ENCODE data around the gene LRP1-AS.

The LRP1-AS gene

GRCh38 chr12:57180321-57180989 is 33.0 kb upstream of the LRP1-AS start:
- no peak for DNase-seq (ENCODE audit: low read depth)

GRCh38 chr12:57179331-57180086 is 32.1 kb upstream of the LRP1-AS start:
- DNase-seq (ENCODE audit: low read depth), result no peak

GRCh38 chr12:57178213-57178612 is 30.8 kb upstream of the LRP1-AS start:
- no peak for DNase-seq (ENCODE audit: low read depth)

- no peak for DNase-seq (ENCODE audit: low read depth)
Measured at GRCh38 chr12:57177354-57177753, 29.9 kb upstream of the LRP1-AS start.

- no peak for DNase-seq (ENCODE audit: low read depth)
Measured at GRCh38 chr12:57176846-57177245, 29.4 kb upstream of the LRP1-AS start.

- DNase-seq (ENCODE audit: low read depth), result no peak
Measured at GRCh38 chr12:57176139-57176477, 28.7 kb upstream of the LRP1-AS start.

- peak; percentile 9 for DNase-seq (ENCODE audit: low read depth)
Measured at GRCh38 chr12:57175428-57176138, 28.2 kb upstream of the LRP1-AS start.

- DNase-seq (ENCODE audit: low read depth), result no peak
Measured at GRCh38 chr12:57173683-57174082, 26.3 kb upstream of the LRP1-AS start.

- peak; percentile 7 for DNase-seq (ENCODE audit: low read depth)
Measured at GRCh38 chr12:57173089-57173488, 25.7 kb upstream of the LRP1-AS start.

GRCh38 chr12:57171668-57172067 is 24.2 kb upstream of the LRP1-AS start:
- DNase-seq (ENCODE audit: low read depth), result no peak

GRCh38 chr12:57170927-57171326 is 23.5 kb upstream of the LRP1-AS start:
- DNase-seq (ENCODE audit: low read depth), result no peak

- DNase-seq (ENCODE audit: low read depth), result no peak
Measured at GRCh38 chr12:57170408-57170807, 23.0 kb upstream of the LRP1-AS start.

GRCh38 chr12:57169969-57170368 is 22.6 kb upstream of the LRP1-AS start:
- DNase-seq (ENCODE audit: low read depth), result no peak

GRCh38 chr12:57169046-57169795 is 21.8 kb upstream of the LRP1-AS start:
- no peak for DNase-seq (ENCODE audit: low read depth)

- no peak for DNase-seq (ENCODE audit: low read depth)
Measured at GRCh38 chr12:57168058-57168457, 20.6 kb upstream of the LRP1-AS start.

GRCh38 chr12:57166971-57167371 is 19.6 kb upstream of the LRP1-AS start:
- peak; percentile 52 for DNase-seq (ENCODE audit: low read depth)

GRCh38 chr12:57165741-57166140 is 18.3 kb upstream of the LRP1-AS start:
- DNase-seq (ENCODE audit: low read depth), result no peak

- DNase-seq (ENCODE audit: low read depth), result no peak
Measured at GRCh38 chr12:57164966-57165625, 17.7 kb upstream of the LRP1-AS start.

GRCh38 chr12:57164454-57164853 is 17.0 kb upstream of the LRP1-AS start:
- DNase-seq (ENCODE audit: low read depth), result no peak

GRCh38 chr12:57162553-57163125 is 15.2 kb upstream of the LRP1-AS start:
- DNase-seq (ENCODE audit: low read depth), result no peak

- DNase-seq (ENCODE audit: low read depth), result no peak
Measured at GRCh38 chr12:57161491-57161890, 14.1 kb upstream of the LRP1-AS start.

- no peak for DNase-seq (ENCODE audit: low read depth)
Measured at GRCh38 chr12:57160741-57161140, 13.3 kb upstream of the LRP1-AS start.
